HG03139 (cell line): ENCODE results near the gene KRTAP19-2.
"Not testable (repeated sequence)": the region's sequence is repeated elsewhere in the genome, so short reads cannot be mapped to it uniquely, and the experiment has no call there.

Experiments
- ATAC-seq: cut with Tn5 transposase; IDR thresholded peaks from one replicate; pipeline ENCODE4 v1.9.1; 2021; ENCODE audit not compliant: unreplicated experiment

The KRTAP19-2 gene, protein sequence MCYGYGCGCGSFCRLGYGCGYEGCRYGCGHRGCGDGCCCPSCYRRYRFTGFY

DNA sequence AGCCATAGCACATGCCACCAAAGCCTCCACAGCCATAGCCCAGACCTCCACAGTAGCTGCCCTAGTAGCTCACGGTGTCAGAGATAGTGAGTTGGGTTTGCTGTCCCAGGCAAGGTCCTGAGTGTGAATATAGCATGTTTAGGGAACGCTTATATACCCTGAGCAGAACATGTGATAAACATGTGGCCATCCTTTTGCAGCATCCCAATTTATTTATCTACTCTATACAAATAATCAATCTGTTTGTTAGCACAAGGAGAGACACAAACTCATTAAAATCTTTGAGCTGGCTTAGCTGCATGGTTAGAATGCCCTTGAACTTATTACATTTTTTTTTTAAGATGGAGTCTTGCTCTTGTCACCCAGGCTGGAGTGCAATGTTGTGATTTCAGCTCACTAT is at the start of gene KRTAP19-2:
TSS of gene KRTAP19-2 (minus strand) at position 101 of the 400 bp plus-strand sequence. CDS start at position 13, 88 bp downstream.
- no peak for ATAC-seq

DNA sequence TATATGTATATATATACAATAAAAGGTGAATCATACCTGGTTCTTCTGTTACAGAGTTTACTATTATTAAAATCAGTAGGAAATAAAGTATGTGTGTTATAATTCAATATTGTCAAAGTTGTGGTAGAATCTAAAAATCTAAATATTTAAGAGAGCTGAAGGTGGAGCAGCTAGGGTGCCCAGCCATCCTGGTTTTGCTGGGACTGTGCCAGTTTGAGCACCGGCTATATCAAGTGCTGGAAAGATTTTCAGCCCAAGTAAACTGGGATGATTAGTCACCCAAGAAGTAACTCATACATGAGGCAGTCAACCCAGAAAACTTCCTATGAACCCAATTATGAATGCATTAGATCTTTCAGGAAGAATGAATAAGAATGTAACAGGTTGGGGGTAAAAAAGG is 31.6 kb upstream of the KRTAP19-2 start:
- ATAC-seq = no peak

DNA sequence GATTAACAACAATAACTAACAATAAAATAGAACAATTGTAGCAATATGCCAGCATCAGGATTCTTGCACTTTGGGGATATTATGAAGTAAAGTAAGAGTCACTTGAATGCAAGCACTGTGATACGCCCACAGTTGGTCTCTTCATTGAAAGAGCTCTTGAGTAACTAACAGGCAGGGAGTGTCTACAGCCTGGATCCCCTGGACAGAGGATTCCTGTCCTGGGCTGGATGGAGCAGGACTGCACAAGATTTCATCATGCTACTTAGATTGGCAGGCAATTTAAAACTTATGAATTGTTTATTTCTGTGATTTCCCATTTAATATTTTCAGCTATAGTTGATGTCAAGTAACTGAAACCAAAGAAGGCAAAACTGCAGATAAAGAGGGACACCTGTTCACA is 28.4 kb upstream of the KRTAP19-2 start:
- no peak for ATAC-seq

DNA sequence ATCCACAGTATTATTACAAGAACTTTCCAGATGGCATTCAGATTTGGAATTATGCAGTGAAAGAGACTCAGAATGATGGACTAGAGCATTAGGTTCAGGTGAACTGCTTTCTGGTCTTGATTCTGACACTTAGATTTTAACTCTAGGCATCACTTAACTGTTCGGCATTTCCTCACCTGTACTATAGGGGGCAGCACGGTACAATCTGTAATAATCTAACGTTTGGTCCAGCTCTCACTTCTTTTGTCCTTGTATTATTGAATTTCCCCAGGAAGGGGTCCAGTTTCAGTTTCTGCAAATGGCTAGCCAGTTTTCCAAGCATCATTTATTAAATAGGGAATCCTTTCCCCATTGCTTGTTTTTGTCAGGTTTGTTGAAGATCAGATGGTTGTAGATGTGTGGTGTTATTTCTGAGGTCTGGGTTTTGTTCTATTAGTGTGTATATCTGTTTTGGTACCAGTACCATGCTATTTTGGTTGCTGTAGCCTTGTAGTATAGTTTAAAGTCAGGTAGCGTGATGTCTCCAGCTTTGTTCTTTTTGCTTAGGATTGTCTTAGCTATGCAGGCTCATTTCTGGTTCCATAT is 18.5 kb upstream of the KRTAP19-2 start:
- not testable (repeated sequence) for ATAC-seq

DNA sequence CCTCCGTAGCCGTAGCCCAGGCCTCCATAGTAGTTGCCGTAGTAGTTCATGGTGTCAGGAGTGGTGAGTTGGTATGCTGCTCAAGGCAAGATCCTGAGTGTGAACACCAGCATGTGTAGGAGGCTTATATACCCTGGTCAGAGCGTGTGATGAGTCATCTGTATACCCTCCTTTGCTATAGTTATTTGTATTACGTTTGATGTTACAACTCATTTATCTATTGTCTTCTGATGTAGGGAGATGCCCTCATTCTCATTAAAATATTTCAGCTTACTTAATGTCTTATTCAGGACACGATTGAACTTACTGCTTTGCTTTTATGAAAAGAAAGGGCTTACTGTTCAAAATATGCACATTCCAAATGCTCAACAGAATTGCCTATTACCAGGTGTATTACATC is 14.8 kb upstream of the KRTAP19-2 start, which contains the start of gene KRTAP19-5:
TSS of gene KRTAP19-5 (minus strand) at position 101 of the 400 bp plus-strand sequence. CDS start at position 50, 51 bp downstream.
- ATAC-seq = no peak

DNA sequence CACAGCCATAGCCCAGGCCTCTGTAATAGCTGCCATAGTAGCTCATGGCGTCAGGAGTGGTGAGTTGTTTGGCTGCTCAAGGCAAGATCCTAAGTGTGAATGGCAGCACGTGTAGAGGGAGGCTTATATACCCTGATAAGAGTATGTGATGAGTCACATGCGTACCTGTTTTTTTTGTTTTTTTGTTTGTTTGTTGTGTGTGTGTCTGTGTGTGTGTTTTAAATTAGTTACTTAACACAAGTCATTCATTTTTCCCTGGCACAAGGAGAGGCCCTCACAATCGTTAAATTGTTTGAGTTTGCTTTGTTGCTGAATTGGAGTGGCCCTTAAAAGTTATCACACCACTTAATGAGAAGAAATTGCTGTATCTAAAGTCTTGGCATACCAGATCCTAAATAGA is 9.8 kb upstream of the KRTAP19-2 start, which contains the start of gene KRTAP19-4:
TSS of gene KRTAP19-4 (minus strand) at position 101 of the 400 bp plus-strand sequence. CDS start at position 46, 55 bp downstream.
- ATAC-seq = no peak

DNA sequence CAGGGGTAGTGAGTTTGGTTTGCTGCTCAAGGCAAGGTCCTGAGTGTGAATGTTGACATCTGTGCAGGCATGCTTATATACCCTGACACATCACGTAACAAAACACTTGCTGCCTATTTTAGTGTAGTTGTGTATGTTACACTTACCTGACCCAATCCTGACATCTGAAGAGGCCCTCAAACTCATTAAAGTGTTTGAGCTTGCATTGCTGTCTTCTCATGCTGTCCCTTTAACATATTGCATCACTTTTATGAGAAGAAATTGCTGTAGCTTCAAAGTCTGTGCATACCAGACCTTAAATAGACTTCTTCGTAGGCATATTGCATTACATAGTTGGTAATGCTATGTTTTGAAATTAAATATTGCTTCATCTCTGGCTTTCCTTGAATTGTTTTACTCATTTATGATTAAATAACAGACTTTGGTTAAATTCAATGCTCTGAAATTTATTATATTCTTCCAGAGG is 4.8 kb upstream of the KRTAP19-2 start, which contains the start of gene KRTAP19-3:
TSS of gene KRTAP19-3 (minus strand) at position 51 of the 466 bp plus-strand sequence. CDS start 56 bp downstream, outside the sequence.
- ATAC-seq = no peak

DNA sequence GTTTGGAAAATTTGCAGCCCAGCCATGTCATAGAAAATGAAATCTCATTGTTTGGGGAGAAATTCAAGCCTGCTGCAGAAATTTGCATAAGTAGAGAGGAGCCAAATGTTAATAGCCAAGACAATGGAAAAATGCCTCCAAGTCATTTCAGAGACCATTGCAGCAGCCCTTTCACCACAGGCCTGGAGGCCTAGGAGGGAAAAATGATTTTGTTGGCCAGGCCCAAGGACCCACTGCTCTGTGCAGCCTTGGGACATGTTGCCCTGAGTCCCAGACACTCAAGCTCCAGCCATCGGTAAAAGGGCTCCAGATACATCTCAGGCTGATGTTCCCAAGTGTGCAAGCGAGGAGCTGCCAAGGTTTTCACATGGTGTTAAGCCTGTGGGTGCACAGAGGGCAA is 1.1 kb downstream of the KRTAP19-2 start:
- ATAC-seq = no peak

DNA sequence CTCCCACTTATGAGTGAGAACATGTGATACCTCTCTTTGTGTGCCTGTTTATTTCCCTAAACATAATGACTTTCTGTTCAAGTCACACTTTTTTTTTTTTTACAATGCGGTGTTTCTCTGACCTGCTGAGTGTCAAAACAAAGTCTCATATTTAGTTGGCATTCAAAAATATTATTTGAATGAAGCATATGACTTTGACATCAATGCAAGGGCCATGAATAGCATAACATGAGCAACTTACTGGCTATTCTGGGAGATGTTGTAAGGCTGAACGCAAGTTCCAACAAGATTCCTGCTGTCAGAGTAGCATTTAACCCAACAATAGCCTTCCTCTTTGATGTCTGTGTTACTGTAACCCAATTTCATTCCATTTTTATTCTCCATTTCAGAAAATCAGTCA is 5.1 kb downstream of the KRTAP19-2 start:
- no peak for ATAC-seq

DNA sequence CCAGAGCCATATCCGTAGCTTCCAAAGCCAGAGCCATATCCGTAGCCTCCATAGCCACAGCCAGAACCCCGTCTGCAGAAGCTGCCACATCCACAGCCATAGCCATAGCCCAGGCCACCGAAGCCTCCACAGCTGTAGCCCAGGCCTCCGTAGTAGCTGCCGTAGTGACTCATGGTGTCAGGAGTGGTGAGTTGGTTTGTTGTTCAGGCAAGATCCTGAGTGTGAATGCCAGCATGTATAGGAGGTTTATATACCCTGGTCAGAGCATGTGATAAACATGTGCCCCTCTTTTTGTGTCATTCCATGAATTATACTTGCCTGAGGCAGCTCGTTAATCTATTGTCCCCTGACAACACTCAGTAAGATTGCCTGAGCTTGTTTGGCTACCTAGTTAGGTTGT is 7.1 kb downstream of the KRTAP19-2 start, which contains the start of gene KRTAP19-1:
TSS of gene KRTAP19-1 (minus strand) at position 223 of the 400 bp plus-strand sequence. CDS start at position 173, 50 bp downstream.
- ATAC-seq = no peak

DNA sequence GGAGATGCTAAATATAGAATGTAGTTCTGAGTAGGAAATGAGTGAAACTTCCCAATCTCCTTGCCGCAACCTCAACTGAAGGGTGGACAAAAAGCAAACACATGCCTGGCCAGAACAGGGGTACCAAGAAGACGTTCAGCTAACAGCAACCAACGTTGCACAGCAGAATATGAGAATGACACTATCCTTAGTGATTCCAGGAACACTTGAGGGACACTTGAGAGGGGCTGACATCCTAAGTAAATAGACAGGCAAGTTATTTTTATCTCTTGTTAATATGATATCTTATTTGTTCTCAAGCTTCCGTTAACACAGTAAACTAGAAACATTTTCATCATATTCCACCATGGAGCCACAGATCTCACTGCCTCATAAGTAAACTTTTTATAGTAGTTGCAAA is 8.0 kb downstream of the KRTAP19-2 start:
- no peak for ATAC-seq

DNA sequence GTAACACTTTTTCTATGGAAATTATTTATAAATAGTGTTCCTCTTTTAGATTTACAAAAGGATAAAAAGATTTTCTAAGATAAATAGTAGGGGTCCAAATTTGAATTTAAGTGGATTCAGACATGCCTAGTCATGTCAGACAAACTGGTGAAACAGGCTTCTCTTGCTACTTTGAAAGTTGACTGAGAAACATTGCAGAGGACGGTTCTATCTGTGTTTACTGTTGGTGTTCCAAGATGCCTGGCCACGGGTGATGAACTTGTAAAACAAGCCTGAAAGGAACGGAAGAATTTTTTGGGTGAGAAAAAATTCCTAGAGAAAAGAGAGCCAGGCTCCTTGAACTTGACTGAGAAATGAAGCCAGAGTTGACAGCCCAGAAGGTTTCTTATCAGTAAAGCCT is 9.2 kb downstream of the KRTAP19-2 start:
- ATAC-seq = no peak

DNA sequence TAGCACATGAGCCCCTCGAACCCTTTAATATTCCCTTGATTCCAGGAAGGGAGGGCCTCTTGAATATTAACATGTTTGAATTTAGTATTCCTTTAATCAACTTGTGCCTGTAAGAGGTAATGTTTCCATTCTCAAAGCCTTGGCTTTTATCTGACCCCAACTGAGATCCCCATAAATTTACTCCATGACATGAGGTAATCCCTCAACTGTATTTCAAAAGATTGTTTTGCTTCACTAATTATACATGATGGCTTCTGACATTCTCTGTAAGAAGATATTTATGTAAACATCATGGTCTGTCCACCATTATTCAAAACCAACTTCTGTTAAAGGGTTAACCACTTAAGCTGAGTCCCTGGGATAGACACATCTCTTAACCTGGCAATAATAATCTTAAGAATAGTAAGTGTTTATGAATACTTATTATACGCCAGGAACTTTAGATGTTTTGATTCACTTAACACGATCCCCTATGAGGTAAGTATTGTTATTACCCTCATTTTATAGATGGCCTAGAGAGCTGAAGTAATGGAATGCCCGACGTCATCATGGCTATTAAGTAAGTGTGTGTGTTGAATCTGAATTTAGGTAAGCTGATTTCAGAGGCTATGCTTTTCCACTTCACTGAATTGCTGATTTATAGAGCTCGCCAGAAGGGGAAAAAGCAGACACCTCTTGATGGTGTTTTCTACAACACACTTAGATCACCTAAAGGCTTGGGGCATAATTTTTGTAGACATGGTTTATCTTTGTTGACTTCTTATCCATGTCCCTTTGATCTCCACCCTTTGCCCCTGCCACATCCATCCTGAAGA is 18.1 kb downstream of the KRTAP19-2 start:
- no peak for ATAC-seq

DNA sequence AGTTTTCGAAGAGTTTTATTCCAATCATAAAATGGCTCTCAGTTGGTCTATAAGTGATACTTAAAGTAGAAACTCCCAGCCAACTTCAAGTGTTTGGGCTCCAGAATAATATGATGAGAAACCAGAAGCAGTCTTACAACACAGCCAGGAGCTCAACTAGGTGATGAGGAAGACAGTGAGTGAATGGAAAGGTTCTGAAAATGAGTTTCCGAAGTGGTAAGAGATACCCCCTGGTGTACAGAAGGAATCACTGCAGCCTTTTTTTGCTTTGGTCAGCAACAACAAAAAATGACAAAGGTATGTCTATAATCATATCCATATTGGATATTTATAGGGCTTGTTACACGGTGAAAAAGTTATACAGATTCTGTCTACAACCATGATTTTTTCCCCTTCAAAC is 23.5 kb downstream of the KRTAP19-2 start:
- ATAC-seq = no peak

DNA sequence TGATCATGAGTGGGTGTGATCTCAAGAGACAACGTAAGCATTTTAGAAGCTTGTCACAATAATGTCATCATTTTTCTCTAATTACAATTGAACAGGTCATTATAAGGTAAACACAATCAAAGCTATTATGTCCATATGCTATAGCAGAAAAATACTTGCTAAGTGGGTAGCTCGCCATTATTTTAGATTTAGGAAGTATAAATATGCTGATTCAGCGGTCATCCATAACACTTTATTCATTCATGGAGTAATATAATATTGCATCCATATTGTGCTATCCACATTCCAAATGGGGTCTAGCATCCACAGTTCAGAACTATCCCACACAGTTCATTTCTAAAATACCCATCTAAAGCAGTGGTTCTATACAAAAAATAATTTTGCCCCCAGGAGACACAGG is 38.7 kb downstream of the KRTAP19-2 start:
- no peak for ATAC-seq

DNA sequence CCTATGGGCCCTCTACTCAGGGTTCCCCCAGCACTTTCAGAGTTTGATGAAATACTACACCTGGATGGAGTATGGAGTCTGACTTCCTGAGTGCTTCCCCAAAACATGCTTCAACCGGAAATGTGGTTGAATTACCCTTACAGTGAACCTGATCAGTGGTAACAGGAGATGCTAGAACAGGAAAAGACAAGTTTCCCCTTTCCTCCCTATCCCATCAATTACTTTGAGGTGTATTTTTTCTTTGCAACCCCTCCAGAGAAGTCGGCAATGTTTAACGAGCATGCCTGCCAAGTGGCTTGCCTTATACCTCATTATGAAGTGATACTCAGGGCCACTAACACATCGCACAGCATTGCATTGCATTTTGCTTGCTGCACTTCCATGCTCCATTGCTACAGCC is 40.2 kb downstream of the KRTAP19-2 start:
- ATAC-seq = no peak

DNA sequence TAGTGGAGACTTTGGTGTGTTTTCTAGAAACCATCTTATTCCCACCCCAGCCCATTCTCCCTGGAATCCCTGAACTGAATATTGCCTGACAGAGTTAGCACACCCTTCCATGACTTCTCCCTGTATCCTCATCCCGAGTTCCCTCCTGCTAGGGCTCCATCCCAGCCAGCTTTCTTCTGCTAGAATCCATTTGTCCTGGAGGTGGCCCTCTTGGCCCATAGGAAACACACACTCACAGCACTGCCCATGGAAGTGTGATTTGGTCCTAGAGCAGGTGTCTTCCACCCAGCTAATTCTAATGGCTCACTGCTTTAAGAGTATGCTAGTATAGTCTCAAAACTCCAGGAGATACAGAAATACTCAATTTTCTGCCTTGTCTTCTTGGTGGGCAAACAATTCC is 43.0 kb downstream of the KRTAP19-2 start:
- no peak for ATAC-seq

DNA sequence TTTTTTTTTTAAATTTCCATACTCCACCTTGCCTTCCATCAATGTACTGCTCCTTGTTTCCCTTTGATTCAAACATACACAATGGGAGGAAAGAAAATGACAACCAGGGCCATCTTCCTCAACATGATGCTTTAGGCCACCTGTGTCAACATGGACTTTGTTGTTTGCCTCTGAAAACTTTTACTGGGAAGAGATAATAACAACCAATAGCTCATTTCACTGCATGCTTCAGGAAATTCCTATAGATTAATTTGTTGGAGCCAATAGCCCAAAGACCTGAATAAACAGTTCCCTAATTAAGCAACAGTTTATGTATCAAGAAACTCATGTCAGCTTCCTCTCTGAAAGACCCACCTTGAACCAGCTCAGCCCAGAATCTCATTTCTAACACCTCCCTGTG is 44.0 kb downstream of the KRTAP19-2 start:
- no peak for ATAC-seq

DNA sequence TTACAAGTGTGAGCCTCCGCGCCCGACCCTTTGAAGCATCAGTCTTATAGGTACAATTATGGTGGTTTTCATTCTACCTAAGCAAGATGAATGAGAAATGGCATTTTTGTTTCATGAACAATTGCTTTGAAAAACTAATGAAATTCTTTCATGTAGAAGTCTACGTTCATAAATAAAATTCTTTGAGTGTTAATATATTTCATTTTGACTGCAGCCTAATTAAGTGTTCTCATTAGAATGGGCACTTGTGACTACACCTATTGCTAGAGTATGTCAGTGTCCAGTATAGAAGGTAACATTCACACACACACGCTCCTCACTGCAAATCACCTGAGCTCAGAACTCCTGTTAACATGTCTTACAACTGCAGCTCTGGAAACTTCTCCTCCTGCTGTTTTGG is 47.3 kb downstream of the KRTAP19-2 start, which contains the start of gene KRTAP15-1:
TSS of gene KRTAP15-1 (plus strand) at position 301 of the 400 bp plus-strand sequence. CDS start at position 354, 53 bp downstream.
- ATAC-seq = no peak
